Myocyte (in vitro differentiated cells): ENCODE results near the gene CSPG4. TPM values are rescaled to one million over a fixed set of nuclear protein-coding genes. Genes with fewer than 3 reads are reported as not detected.
"Not testable (repeated sequence)": the region's sequence is repeated elsewhere in the genome, so short reads cannot be mapped to it uniquely, and the experiment has no call there.

Source experiments
- DNase-seq: peaks from one replicate; pipeline ENCODE4 v3.0.0-alpha.2; 2012; ENCODE audit warnings: low read depth
- total RNA-seq: library from RNA; depleted of rRNA; stranded (reverse); fragments of >200 nt; gene quantifications from 2 replicates; pipeline ENCODE4 v1.2.3, GENCODE V29; 2014

Gene CSPG4
- total RNA-seq, 1 donor from 2014 or later = 19.6 TPM

- no peak for DNase-seq
These were observed 6.6 kb downstream of the CSPG4 start for GRCh38 chr15:75705854-75706681.

DNA sequence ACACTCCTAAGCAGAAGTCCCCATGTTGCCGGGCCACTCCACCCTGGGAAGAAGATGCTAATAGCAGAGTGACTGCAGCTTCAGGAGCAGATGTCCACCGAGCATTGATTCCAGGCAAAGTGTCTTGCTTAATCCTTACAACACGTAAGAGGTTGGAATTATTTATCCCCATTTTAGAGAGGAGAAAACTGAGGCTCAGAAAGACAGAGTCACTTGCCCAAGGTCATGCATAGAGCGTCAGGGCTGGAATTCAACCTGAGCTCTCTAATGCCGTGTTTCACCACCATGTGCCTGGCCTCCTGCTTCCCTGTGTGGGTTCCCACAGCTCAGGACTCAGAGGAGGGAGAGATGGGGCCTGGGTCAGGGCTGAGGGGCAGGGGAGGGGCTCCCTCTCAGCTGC is 7.3 kb downstream of the CSPG4 start:
- not testable (repeated sequence) for DNase-seq

DNA sequence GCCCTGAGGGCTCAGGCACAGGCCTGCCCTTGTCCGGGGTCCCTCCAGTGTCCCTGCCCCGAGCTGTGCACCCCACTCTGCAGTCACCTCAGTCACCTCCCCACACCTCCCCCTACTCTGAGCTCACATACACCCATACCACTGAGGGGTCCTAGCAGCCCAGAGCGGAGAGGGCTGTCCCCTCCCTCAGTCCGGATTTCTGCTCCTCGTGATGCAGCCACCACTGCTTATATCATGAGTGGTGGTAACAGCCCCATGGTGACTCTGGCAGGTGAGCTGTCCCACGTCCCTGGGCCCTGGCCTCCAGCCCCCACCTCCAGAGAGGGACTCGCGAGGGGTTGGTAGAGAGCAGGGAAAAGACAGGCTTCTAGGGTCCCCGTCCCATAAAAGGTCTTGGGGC is 8.0 kb downstream of the CSPG4 start:
- no peak for DNase-seq

GRCh38 chr15:75704263-75704615 is 8.4 kb downstream of the CSPG4 start:
- no peak for DNase-seq

DNA sequence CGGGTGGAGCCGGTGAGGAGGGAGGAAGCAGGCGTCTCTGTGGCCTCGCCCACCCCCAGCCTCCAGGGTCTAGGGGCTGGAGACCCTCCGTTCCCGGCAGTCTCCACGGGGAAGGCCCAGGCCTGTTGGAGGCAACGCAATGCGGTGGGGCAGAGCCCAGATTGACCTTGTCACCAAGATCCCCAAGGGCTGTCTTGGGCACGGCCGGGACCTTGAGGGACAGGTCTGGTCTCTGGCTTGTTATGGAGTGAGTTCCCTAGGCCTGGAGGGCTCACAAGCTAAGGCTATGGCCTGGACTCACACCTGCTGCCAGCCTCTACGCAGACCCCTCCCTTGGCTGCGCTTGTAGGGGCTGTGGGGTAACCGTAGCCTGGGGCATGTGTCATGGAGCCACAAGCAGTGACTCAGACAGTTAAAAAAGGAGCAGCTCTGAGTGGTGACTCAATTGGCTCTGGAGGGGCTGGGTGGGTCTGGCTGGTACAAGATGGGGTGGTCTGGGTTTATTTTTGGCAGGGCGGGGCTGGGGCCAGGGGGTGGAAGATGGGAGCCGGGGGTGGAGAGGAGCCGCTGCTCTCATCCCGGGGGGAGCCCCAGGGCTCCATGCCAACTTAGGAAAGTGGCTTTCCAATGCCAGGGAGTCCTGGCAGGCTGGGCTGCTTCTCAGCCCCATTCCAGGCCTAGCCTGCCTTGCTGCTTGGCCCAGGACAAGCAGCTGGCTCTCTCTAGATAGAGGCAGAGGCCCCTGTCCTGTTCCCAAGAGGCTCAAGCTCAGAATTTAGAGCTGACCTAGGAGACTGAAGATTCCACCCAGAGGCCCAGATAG is 9.0 kb downstream of the CSPG4 start:
- DNase-seq = not testable (repeated sequence)

DNA sequence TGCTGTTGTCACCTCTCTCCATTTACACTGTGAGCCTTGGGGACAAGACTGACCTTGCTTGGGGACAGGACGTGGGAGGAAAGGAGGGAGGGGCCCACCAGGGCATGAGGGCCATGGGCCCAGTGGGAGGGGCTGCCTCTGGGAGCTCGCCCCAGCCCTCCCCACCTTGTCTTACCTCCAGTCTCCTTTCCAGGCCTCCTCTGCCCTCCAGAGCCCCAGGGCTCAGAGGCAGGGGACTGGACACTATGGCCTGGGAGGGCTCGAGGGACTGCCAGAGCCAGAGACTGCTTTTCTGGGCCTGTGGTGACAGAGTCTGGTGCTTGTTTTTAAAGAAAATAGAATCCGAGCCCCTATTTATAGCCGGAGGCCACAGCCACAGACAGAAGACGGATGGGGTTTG is 10.2 kb downstream of the CSPG4 start:
- DNase-seq = peak; percentile 56

- DNase-seq = peak; percentile 59
These were observed 11.3 kb downstream of the CSPG4 start for GRCh38 chr15:75701071-75702003.

DNA sequence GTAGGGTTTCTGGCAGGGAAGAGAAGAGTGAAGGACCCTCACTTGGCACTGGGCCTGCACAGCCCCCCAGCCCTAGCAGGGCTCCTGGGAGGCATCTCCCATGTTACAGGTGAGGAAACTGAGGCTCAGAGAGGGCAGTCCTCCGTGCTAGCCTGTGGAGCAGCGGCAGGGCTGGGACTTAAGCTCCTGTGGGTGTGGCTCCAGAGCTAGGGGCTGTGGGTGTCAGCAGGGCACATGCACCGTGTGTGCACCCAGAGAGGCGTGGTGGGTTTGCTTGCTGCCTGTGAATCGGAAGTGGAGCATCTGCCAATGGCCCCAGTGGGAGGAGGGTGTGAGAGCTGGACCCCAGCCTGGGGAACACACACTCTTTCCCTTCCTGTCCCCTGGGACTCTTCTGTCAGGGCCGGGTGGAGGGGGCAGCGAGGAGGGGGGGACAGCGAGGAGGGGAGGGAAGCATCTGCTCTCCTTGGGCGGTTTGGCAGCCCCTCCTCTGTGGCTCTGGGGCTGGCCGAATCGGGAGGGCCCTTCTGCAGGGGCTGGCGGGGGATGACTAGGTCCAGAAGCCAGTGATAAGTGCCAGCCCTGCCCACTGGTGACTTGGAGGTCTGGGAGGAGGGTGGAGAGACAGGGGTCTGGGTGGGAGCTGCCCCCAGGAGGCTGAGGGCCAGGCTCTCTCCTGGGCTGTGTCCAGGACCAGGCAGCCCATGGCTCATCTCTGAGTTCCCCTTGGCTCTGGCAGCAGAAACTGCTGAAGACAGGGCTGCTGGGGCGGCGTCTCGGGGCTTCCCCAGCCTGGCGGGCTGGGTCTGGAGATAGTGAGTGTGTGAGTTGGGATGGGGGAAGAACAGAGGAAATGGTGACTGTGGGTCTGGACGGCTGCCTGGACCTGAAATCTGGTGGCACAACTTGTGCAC is 12.4 kb downstream of the CSPG4 start:
- DNase-seq = peak; percentile 88

DNA sequence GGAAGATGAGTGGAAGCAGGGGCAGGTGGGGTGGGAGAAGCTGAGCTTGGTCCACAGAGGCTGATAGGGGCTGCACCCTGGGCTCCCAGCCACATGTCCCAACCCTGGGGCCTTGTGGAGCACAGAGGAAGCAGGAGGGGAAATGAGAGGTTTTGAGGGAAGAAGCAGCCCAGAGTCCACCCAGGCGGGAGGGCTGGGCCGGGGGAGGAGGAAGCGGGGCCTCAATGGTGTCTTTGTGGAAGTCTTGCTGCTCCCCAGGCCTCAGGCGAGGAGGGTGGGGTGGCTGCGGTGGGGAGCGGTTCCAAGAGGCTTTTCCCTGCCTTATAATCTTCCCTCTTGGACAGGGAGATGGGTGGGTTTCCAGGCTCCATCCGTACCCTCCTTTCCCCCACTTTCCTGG is 13.1 kb downstream of the CSPG4 start:
- not testable (repeated sequence) for DNase-seq

GRCh38 chr15:75697974-75698747 is 14.5 kb downstream of the CSPG4 start:
- not testable (repeated sequence) for DNase-seq

DNA sequence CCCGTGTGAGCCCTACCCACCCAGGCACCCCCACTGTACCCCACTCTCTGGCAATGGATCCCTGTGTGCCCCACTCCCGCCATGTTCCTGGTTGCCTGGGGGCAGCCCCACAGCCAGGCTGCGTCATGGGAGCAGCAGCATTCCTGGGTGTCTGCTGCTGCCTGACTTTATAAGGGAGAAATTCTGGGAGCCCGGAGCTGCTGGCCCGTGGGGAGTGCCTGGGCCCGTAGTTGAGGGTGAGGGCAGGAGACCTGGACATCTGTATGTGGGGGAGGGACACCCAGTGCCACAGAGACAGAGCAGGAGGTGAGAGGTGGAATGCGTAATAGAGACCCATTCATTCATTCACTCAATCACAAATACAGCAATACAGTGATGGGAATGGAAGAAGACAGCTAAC is 15.1 kb downstream of the CSPG4 start:
- DNase-seq = no peak

DNA sequence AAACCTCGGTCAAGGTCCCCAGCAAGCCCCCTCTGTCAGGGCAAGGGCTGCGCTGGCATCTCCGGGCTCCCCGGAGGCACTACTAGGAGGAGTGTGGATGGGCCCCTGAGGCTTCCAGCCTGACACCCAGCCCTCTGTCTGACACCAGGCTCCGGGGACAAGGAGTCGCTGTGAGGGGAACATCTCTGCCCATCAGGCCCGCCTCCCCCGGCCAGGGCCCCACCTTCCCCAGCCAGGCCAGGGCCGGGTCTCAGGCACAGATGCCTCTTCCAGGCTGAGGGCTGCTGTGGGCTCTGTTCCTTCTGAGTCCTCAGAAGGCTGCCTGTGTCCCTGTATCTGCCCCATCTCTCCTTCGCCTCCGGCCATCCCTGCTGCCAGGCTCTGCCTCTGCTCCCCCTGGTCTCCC is 15.8 kb downstream of the CSPG4 start:
- no peak for DNase-seq

- no peak for DNase-seq
These were observed 16.3 kb downstream of the CSPG4 start for GRCh38 chr15:75696311-75696720.

- no peak for DNase-seq
These were observed 16.9 kb downstream of the CSPG4 start for GRCh38 chr15:75695634-75696310.

- no peak for DNase-seq
These were observed 17.4 kb downstream of the CSPG4 start for GRCh38 chr15:75695220-75695619.

GRCh38 chr15:75694241-75695182 is 18.1 kb downstream of the CSPG4 start:
- peak; percentile 99 for DNase-seq

GRCh38 chr15:75693501-75694240 is 19.0 kb downstream of the CSPG4 start:
- peak; percentile 95 for DNase-seq
